HepG2 (cell line): ENCODE data around the gene PGA4. TPM values are rescaled to one million over a fixed set of nuclear protein-coding genes. Genes with fewer than 3 reads are reported as not detected.

Source experiments
- ARID3A ChIP-seq: IDR thresholded peaks from 2 replicates; pipeline ENCODE4 v1.6.1; 2012; ENCODE audit warnings: low read depth, low read length, improper control_type of control experiment
- ATAD3A ChIP-seq: sonication (generic); formaldehyde crosslinking; IDR thresholded peaks from 2 replicates; pipeline ENCODE4 v1.4.0; 2020; ENCODE audit warnings: missing genetic modification reagents
- CSRNP2 ChIP-seq: sonication (generic); formaldehyde crosslinking; conservative IDR thresholded peaks from 2 replicates; pipeline ENCODE4 v1.8.0; 2022; ENCODE audit warnings: low read depth, missing genetic modification reagents
- ELF3 ChIP-seq: IDR thresholded peaks from 2 replicates; pipeline ENCODE4 v1.6.1; 2016; ENCODE audit warnings: missing genetic modification reagents, missing compliant biosample characterization
- GATAD1 ChIP-seq: IDR thresholded peaks from 2 replicates; pipeline ENCODE4 v1.6.1; 2016; ENCODE audit warnings: missing genetic modification reagents, missing compliant biosample characterization
- KDM5A ChIP-seq: fragments of 200-600 bp; sonication (generic); IDR thresholded peaks from 2 replicates; pipeline ENCODE4 v1.7.0; 2018; ENCODE audit warnings: antibody characterized with exemption, mild to moderate bottlenecking, low read length, borderline replicate concordance
- NFIC ChIP-seq: IDR thresholded peaks from 2 replicates; pipeline ENCODE4 v1.6.1; 2012; ENCODE audit warnings: mild to moderate bottlenecking, low read length, inconsistent platforms
- NR2C2 ChIP-seq: sonication (generic); formaldehyde crosslinking; IDR thresholded peaks from 2 replicates; pipeline ENCODE4 v1.4.0; 2020; ENCODE audit warnings: missing genetic modification reagents, mild to moderate bottlenecking, moderate library complexity, borderline replicate concordance
- SMAD9 ChIP-seq: sonication (generic); formaldehyde crosslinking; IDR thresholded peaks from 2 replicates; pipeline ENCODE4 v1.5.1; 2020; ENCODE audit warnings: mild to moderate bottlenecking, missing genetic modification reagents
- THAP8 ChIP-seq: sonication (generic); formaldehyde crosslinking; IDR thresholded peaks from 2 replicates; pipeline ENCODE4 v1.5.1; 2020; ENCODE audit warnings: missing genetic modification reagents, mild to moderate bottlenecking, borderline replicate concordance
- ZFP91 ChIP-seq: sonication (generic); formaldehyde crosslinking; IDR thresholded peaks from 2 replicates; pipeline ENCODE4 v1.9.0; 2022; ENCODE audit warnings: missing genetic modification reagents, mild to moderate bottlenecking, borderline replicate concordance
- ZFY ChIP-seq: sonication (generic); formaldehyde crosslinking; IDR thresholded peaks from 2 replicates; pipeline ENCODE4 v1.4.0; 2020; ENCODE audit warnings: missing genetic modification reagents
- ZKSCAN8 ChIP-seq: IDR thresholded peaks from 2 replicates; pipeline ENCODE4 v1.6.1; 2016; ENCODE audit warnings: borderline replicate concordance, missing genetic modification reagents, missing compliant biosample characterization
- ZNF362 ChIP-seq: sonication (generic); formaldehyde crosslinking; IDR thresholded peaks from 2 replicates; pipeline ENCODE4 v1.4.0; 2020; ENCODE audit warnings: missing genetic modification reagents, mild to moderate bottlenecking, borderline replicate concordance
- ZNF574 ChIP-seq: sonication (generic); formaldehyde crosslinking; IDR thresholded peaks from 2 replicates; pipeline ENCODE4 v1.4.0; 2020; ENCODE audit warnings: missing genetic modification reagents
- ZNF704 ChIP-seq: sonication (generic); formaldehyde crosslinking; IDR thresholded peaks from 2 replicates; pipeline ENCODE4 v1.8.1; 2023; ENCODE audit warnings: mild to moderate bottlenecking, inconsistent platforms, moderate library complexity, missing genetic modification reagents, borderline replicate concordance
- ZNF850 ChIP-seq: sonication (generic); formaldehyde crosslinking; conservative IDR thresholded peaks from 2 replicates; pipeline ENCODE4 v1.9.0; 2021; ENCODE audit warnings: mild to moderate bottlenecking, missing genetic modification reagents
- polyA plus RNA-seq, 8 experiments: library from polyadenylated mRNA; depleted of rRNA in 3 of 8; stranded (reverse) in 7 of 8; unstranded in 1 of 8; fragments of >200 nt; fragmentation: Illumina TruSeq in 4 of 8; extraction: Trizol in 4 of 8; gene quantifications; 2 replicates each; pipeline versions ENCODE4 v1.2.1 to v1.2.3, GENCODE V29; 2011 to 2016; ENCODE audit warnings: low read depth in 4 of 8, missing spikeins in 1 of 8, mixed read lengths in 1 of 8; ENCODE audit not compliant: insufficient read depth in 1 of 8
- total RNA-seq, 5 experiments: library from RNA; depleted of rRNA; stranded (reverse); fragments of >200 nt; fragmentation: Illumina TruSeq; extraction: Trizol; gene quantifications; 2 replicates each; pipeline ENCODE4 v1.2.3, GENCODE V29; 2016; ENCODE audit warnings: low read depth in 1 of 5

Gene PGA4
- total and polyA plus RNA-seq, 2 of the 13 experiments (the other 11 are each of a cell fraction or from before 2014, with no cell fraction given): not detected

GRCh38 chr11:61267437-61267841, 45.3 kb downstream of the PGA4 start (continued):
- no peak for TF ChIP-seq ARID3A
- TF ChIP-seq ZNF850 (CRISPR knock-in tag): no peak
- 0 out of 2 replicates have a peak, but pooled peaks have one; percentile 36 for TF ChIP-seq ZNF704
- TF ChIP-seq ZFP91: no peak
- peak; percentile 54; the same call in 1 of the 2 replicates for TF ChIP-seq ZFY (CRISPR knock-in tag)
- TF ChIP-seq ATAD3A (CRISPR knock-in tag): no peak
- no peak for TF ChIP-seq NFIC
- no peak for TF ChIP-seq KDM5A
- TF ChIP-seq ZKSCAN8: no peak
- TF ChIP-seq SMAD9 (CRISPR knock-in tag): no peak
- TF ChIP-seq THAP8 (CRISPR knock-in tag): no peak
- TF ChIP-seq ZNF574 (CRISPR knock-in tag): peak; percentile 72; the same call in 1 of the 2 replicates
- TF ChIP-seq ELF3: no peak
- no peak for TF ChIP-seq CSRNP2 (CRISPR knock-in tag)
- no peak for TF ChIP-seq GATAD1 (CRISPR knock-in tag)
- peak; percentile 57 for TF ChIP-seq NR2C2
- no peak for TF ChIP-seq ZNF362 (CRISPR knock-in tag)
